Transverse colon (tissue), 4 donors: ENCODE measurements around the gene TMEM87A. TPM values are rescaled to one million over a fixed set of nuclear protein-coding genes. Genes with fewer than 3 reads are reported as not detected.

Experiments
- DNase-seq: peaks from one replicate; pipeline ENCODE4 v3.0.0-alpha.2; 2019
- H3K27ac ChIP-seq, 4 donors: fragments of 200-600 bp; sonication (generic); 2 replicates each; pipeline ENCODE4 v1.5.1; 2016 to 2018; ENCODE audit warnings: inconsistent platforms in 4 of 4
- H3K27me3 ChIP-seq: fragments of 200-600 bp; sonication (generic); 2 replicates; pipeline ENCODE4 v1.5.1; 2017; ENCODE audit warnings: inconsistent platforms
- H3K36me3 ChIP-seq, 4 donors: fragments of 200-600 bp; sonication (generic); 2 replicates each; pipeline ENCODE4 v1.5.1; 2017 to 2019; ENCODE audit warnings: inconsistent platforms in 4 of 4
- H3K4me1 ChIP-seq, 4 donors: fragments of 200-600 bp; sonication (generic); 2 replicates each; pipeline ENCODE4 v1.5.1; 2017 to 2020; ENCODE audit warnings: inconsistent platforms in 4 of 4
- H3K4me3 ChIP-seq, 4 donors: fragments of 200-600 bp; sonication (generic); 1 replicate in 1 of 4; 2 replicates in 3 of 4; pipeline versions ENCODE4 v1.5.1 to v1.6.1; 2017 to 2019; ENCODE audit warnings: inconsistent platforms in 4 of 4
- H3K9me3 ChIP-seq, 2 donors: fragments of 200-600 bp; sonication (generic); 2 replicates each; pipeline ENCODE4 v1.5.1; 2017 to 2019; ENCODE audit warnings: inconsistent platforms in 2 of 2
- CTCF ChIP-seq, 5 experiments: fragments of 200-600 bp in 3 of 5; fragments of 450-650 bp in 2 of 5; sonication (generic) in 3 of 5; IDR thresholded peaks; 1 replicate in 2 of 5; 2 replicates in 3 of 5; pipeline ENCODE4 v1.5.1; 2016 to 2017; ENCODE audit warnings: antibody characterized with exemption in 5 of 5, inconsistent platforms in 3 of 5, mild to moderate bottlenecking in 2 of 5, moderate library complexity in 1 of 5
- EP300 ChIP-seq: sonication (generic); formaldehyde crosslinking; IDR thresholded peaks from one replicate; pipeline ENCODE4 v1.6.1; 2017; ENCODE audit warnings: antibody characterized with exemption, low read depth
- POLR2A ChIP-seq: fragments of 450-650 bp; IDR thresholded peaks from one replicate; pipeline ENCODE4 v1.6.1; 2016; ENCODE audit warnings: antibody characterized with exemption, mild to moderate bottlenecking, moderate library complexity
- POLR2AphosphoS5 ChIP-seq, 3 donors: sonication (generic); formaldehyde crosslinking; IDR thresholded peaks; one replicate each; pipeline ENCODE4 v1.6.1; 2016; ENCODE audit warnings: antibody characterized with exemption in 3 of 3
- WGBS, 2 donors: methylation state at CpG; one replicate each; pipeline ENCODE4 v1.1.5; 2018; ENCODE audit warnings: low coverage in 1 of 2; 5-methylcytosine and 5-hydroxymethylcytosine counted together
- in situ Hi-C, 4 donors: fragments of 200-750 bp; cut with MboI; loops; one replicate each; pipeline versions ENCODE4 v1.15.0 to v1.15.1; 2017; ENCODE audit warnings: low sequenced_read_pairs in 3 of 4, low pct_ligation_motif_present in 1 of 4, low pct_unique_long_range_greater_than_20kb in 1 of 4
- intact Hi-C: fragments of 100-400 bp; cut with DNase I; formaldehyde crosslinking; loops from one replicate; pipeline ENCODE4 v1.15.1; 2023; ENCODE audit warnings: low total_unique reads
- total RNA-seq, 4 donors: library from RNA; depleted of rRNA; stranded (reverse); fragments of >200 nt; gene quantifications; one replicate each; pipeline ENCODE4 v1.1.0, GENCODE V29; 2016

TMEM87A gene
- total RNA-seq, 4 donors from 2014 or later, result 93.1 to 110 (median 107) TPM

GRCh38 chr15:42275780-42276391 is 2.7 kb upstream of the TMEM87A start:
- in situ Hi-C loops, result no loop called here
- WGBS, 2 donors, result 33 to 34% methylated on average over 4 of the region's 4 CpGs

GRCh38 chr15:42274702-42274989 is 1.4 kb upstream of the TMEM87A start:
- H3K36me3 ChIP-seq, result no peaks in the 10 kb centered on the region
- peaks cover 18 to 50% (median 41%) of the 10 kb centered on the region in 4 donors for H3K4me1 ChIP-seq
- H3K27ac ChIP-seq, result peak overlapping the region; percentile 97 to 99 (median 98)
- intact Hi-C loops (no loop called here), in situ Hi-C loops (no loop called here)
- no peaks in the 10 kb centered on the region for H3K9me3 ChIP-seq
- TF ChIP-seq POLR2A, result no peak
- no peak for TF ChIP-seq CTCF (IDR thresholded peaks at IDR 0.05)
- no peak for TF ChIP-seq POLR2AphosphoS5 (IDR thresholded peaks at IDR 0.05)
- no peak for TF ChIP-seq EP300
- DNase-seq, result peak; percentile 18
- 38 to 44% methylated on average over 1 to 6 of the region's 6 CpGs for WGBS, 2 donors
- no peaks in the 10 kb centered on the region for H3K27me3 ChIP-seq
- peak overlapping the region; percentile 55 to 72 (median 62) for H3K4me3 ChIP-seq

More at GRCh38 chr15:42275780-42276391, 2.7 kb upstream of the TMEM87A start:
- Histone ChIP-seq H3K4me1 (peaks cover 18 to 41% (median 33%) of the 10 kb centered on the region in 4 donors), H3K27me3 (no peaks in the 10 kb centered on the region), H3K27ac (peak overlapping the region; percentile 97 to 99 (median 98)), H3K9me3 (no peaks in the 10 kb centered on the region), H3K4me3 (peak overlapping the region in 2 of 4 donors; percentile 67 to 72), H3K36me3 (peaks cover 0 to 3% (median under 1%) of the 10 kb centered on the region in 4 donors)
- no peak for TF ChIP-seq POLR2A
- no peak for TF ChIP-seq CTCF (IDR thresholded peaks at IDR 0.05)
- no peak for TF ChIP-seq POLR2AphosphoS5 (IDR thresholded peaks at IDR 0.05)
- TF ChIP-seq EP300, result no peak
- DNase-seq, result no peak
- intact Hi-C loops, result no loop called here

- Histone ChIP-seq H3K27ac (peak overlapping the region; percentile 97 to 99 (median 98)), H3K36me3 (no peaks in the 10 kb centered on the region), H3K4me3 (peak overlapping the region; percentile 55 to 72 (median 62)), H3K27me3 (no peaks in the 10 kb centered on the region), H3K9me3 (no peaks in the 10 kb centered on the region), H3K4me1 (peaks cover 18 to 54% (median 45%) of the 10 kb centered on the region in 4 donors)
- peak in 2 of 3 donors; percentile 10 to 25 for TF ChIP-seq POLR2AphosphoS5 (IDR thresholded peaks at IDR 0.05)
- TF ChIP-seq EP300, result no peak
- no peak for TF ChIP-seq POLR2A
- TF ChIP-seq CTCF (IDR thresholded peaks at IDR 0.05), result no peak
- WGBS, 2 donors, result 2 to 6% methylated on average over 7 to 27 of the region's 27 CpGs
- DNase-seq, result peak; percentile 82
- in situ Hi-C loops (no loop called here), intact Hi-C loops (no loop called here)
Measured at GRCh38 chr15:42273900-42274701, 868 bp upstream of the TMEM87A start.

GRCh38 chr15:42270996-42271395 is 2.2 kb downstream of the TMEM87A start:
- WGBS, 2 donors, result 35 to 42% methylated on average over 5 of the region's 5 CpGs
- Histone ChIP-seq H3K4me1 (peaks cover 10 to 58% (median 49%) of the 10 kb centered on the region in 4 donors), H3K27ac (peak overlapping the region; percentile 97 to 99 (median 98)), H3K36me3 (peaks cover 0 to 22% (median 8%) of the 10 kb centered on the region in 4 donors), H3K9me3 (no peaks in the 10 kb centered on the region), H3K27me3 (no peaks in the 10 kb centered on the region), H3K4me3 (peak overlapping the region in 1 of 4 donors; percentile 67)
- intact Hi-C loops (no loop called here), in situ Hi-C loops (no loop called here)
- DNase-seq, result no peak
- TF ChIP-seq POLR2AphosphoS5 (IDR thresholded peaks at IDR 0.05), result peak in 1 of 3 donors; percentile 43
- no peak for TF ChIP-seq POLR2A
